Aorta (tissue), 5 donors: ENCODE data around the gene MBNL1. TPM values are rescaled to one million over a fixed set of nuclear protein-coding genes. Genes with fewer than 3 reads are reported as not detected.
A peak's percentile ranks its signal among the peaks of the same experiment; 100 is the strongest.

Source experiments
- ATAC-seq: fragments of 200-7000 bp; cut with Tn5 transposase; one replicate; pipeline ENCODE4 v1.9.1; 2022; ENCODE audit warnings: moderate library complexity; ENCODE audit not compliant: low FRiP score
- DNase-seq, 2 donors: peaks; one replicate each; pipeline ENCODE4 v3.0.0-alpha.2; 2020
- H3K27ac ChIP-seq, 2 donors: one replicate each; pipeline ENCODE4 v1.5.1; 2013; ENCODE audit warnings: low read length in 2 of 2, mild to moderate bottlenecking in 2 of 2, moderate library complexity in 2 of 2, control low read depth in 1 of 2, inconsistent platforms in 1 of 2, low read depth in 1 of 2
- H3K27me3 ChIP-seq, 2 donors: one replicate each; pipeline ENCODE4 v1.6.1; 2013; ENCODE audit warnings: control low read depth in 1 of 2, low read length in 1 of 2, mild to moderate bottlenecking in 1 of 2, moderate library complexity in 1 of 2; ENCODE audit not compliant: insufficient read depth in 2 of 2, control insufficient read depth in 1 of 2
- H3K36me3 ChIP-seq, 2 donors: one replicate each; pipeline ENCODE4 v1.6.1; 2013; ENCODE audit warnings: control low read depth in 1 of 2, low read length in 1 of 2, mild to moderate bottlenecking in 1 of 2; ENCODE audit not compliant: insufficient read depth in 2 of 2, control insufficient read depth in 1 of 2
- H3K4me1 ChIP-seq, 2 donors: one replicate each; pipeline ENCODE4 v1.6.1; 2013; ENCODE audit warnings: low read length in 2 of 2, control low read depth in 1 of 2, mild to moderate bottlenecking in 1 of 2, moderate library complexity in 1 of 2; ENCODE audit not compliant: insufficient read depth in 2 of 2, control insufficient read depth in 1 of 2
- H3K4me3 ChIP-seq, 2 donors: one replicate each; pipeline ENCODE4 v1.5.1; 2013; ENCODE audit warnings: low read length in 2 of 2, control low read depth in 1 of 2, mild to moderate bottlenecking in 1 of 2
- H3K9me3 ChIP-seq: one replicate; pipeline ENCODE4 v1.6.1; 2013; ENCODE audit warnings: mild to moderate bottlenecking, low read length; ENCODE audit not compliant: control insufficient read depth
- WGBS, 2 donors: extraction: QIAGEN DNeasy Blood & Tissue Kit; methylation state at CpG; one replicate each; pipeline ENCODE4 v1.1.7; 2013; 5-methylcytosine and 5-hydroxymethylcytosine counted together
- intact Hi-C, 2 donors: fragments of 100-400 bp; cut with DNase I; formaldehyde crosslinking; loops; one replicate each; pipeline versions ENCODE4 v1.14.2 to v1.15.0; 2022
- polyA plus RNA-seq, 2 donors: library from polyadenylated mRNA; stranded (reverse); fragments of 200-250 nt; gene quantifications; one replicate each; pipeline ENCODE4 v1.2.3, GENCODE V29; 2013
- total RNA-seq, 2 donors: library from RNA; stranded (reverse); fragmentation: NEBNext Ultra II Directional; extraction: Animal tissue kit (Norgen Biotek cat#: 25700); gene quantifications; one replicate each; pipeline ENCODE4 v1.2.1, GENCODE V29; 2021
- donor health status: healthy with polysubstance abuse.
- donor health status: Bipolar disorder and iron deficiency.
- donor health status: DM: no; HTN: no; CAD: no.
- donor health status: DM: no; HTN: no; CAD: no.
- donor health status: DM: yes; HTN: yes; CAD: no.

MBNL1 gene
- total and polyA plus RNA-seq, 4 donors, result 141 to 689 (median 334) TPM

DNA sequence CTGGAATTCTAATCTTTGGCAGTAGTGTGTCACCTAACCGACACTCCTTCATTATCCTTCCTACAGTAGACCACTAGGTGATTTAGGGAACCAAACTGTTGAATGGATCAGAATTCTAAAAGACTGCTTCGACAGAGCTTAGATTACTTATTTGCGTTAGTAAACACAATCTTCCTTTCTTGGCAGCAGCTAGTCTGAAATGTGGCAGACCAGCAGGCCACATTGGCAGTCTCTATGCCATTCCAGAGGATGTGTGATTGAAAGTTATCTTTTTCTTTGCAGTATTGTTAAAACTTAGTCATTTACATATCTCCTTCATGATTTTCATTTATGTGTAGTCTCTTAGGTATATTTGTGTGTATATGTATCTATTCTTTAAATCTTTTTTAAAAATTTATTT is 23.6 kb downstream of the MBNL1 start:
- 27 to 30% methylated on average over 3 of the region's 3 CpGs for WGBS, 2 donors
- no peak overlapping the region for H3K4me3 ChIP-seq
- H3K9me3 ChIP-seq, result no peaks in the 10 kb centered on the region
- ATAC-seq, result no peak
- peak overlapping the region in 1 of 2 donors; percentile 36 for H3K27ac ChIP-seq
- peaks cover 8 to 19% of the 10 kb centered on the region in 2 donors for H3K4me1 ChIP-seq
- no peak for DNase-seq
- no peaks in the 10 kb centered on the region for H3K27me3 ChIP-seq
- intact Hi-C loops, result no loop called here
- H3K36me3 ChIP-seq, result no peaks in the 10 kb centered on the region

GRCh38 chr3:152293347-152294006 is 24.7 kb downstream of the MBNL1 start:
- no peaks in the 10 kb centered on the region for H3K27me3 ChIP-seq
- H3K27ac ChIP-seq, result no peak overlapping the region
- WGBS, 2 donors, result 39 to 43% methylated on average over 1 of the region's 1 CpG
- intact Hi-C loops, result no loop called here
- no peaks in the 10 kb centered on the region for H3K36me3 ChIP-seq
- no peaks in the 10 kb centered on the region for H3K9me3 ChIP-seq
- peaks cover 8 to 23% of the 10 kb centered on the region in 2 donors for H3K4me1 ChIP-seq
- DNase-seq (no peak), ATAC-seq (no peak)
- H3K4me3 ChIP-seq, result no peak overlapping the region

GRCh38 chr3:152295344-152295743 is 26.6 kb downstream of the MBNL1 start:
- ATAC-seq (no peak), DNase-seq (no peak)
- intact Hi-C loops, result no loop called here
- Histone ChIP-seq H3K4me3 (no peak overlapping the region), H3K27ac (peak overlapping the region in 1 of 2 donors; percentile 63), H3K4me1 (peaks cover 8 to 28% of the 10 kb centered on the region in 2 donors), H3K27me3 (no peaks in the 10 kb centered on the region), H3K36me3 (peaks cover 0 to under 1% of the 10 kb centered on the region in 2 donors), H3K9me3 (no peaks in the 10 kb centered on the region)
- WGBS, 2 donors, result 88 to 92% methylated on average over 1 of the region's 1 CpG

- ATAC-seq (no peak), DNase-seq (no peak)
- Histone ChIP-seq H3K4me1 (peaks cover 8 to 28% of the 10 kb centered on the region in 2 donors), H3K27ac (peak overlapping the region in 1 of 2 donors; percentile 63), H3K4me3 (no peak overlapping the region), H3K9me3 (no peaks in the 10 kb centered on the region), H3K27me3 (no peaks in the 10 kb centered on the region), H3K36me3 (peaks cover 0 to 3% of the 10 kb centered on the region in 2 donors)
- WGBS, 2 donors, result 41 to 48% methylated on average over 1 of the region's 1 CpG
- intact Hi-C loops, result no loop called here
These were observed 27.1 kb downstream of the MBNL1 start for GRCh38 chr3:152295806-152296205.

DNA sequence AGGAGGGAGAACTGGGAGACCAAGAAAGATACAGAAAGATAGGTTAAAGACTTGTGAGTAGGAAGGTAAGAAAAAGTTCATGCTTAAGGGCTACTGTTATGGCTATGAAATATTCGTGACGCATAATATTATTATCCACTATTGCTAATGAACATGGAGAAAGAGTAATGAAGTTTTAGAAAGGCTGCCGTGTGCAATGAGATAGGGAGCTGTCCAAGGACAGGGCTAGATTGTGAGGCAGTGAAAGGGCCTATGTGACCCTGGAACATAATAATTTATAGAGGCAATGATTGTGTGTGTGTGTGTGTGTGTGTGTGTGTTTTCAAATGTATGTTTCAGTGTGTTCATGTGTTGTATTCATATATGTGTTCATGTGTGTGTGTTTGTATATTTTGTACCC is 27.7 kb downstream of the MBNL1 start:
- Histone ChIP-seq H3K27me3 (no peaks in the 10 kb centered on the region), H3K4me1 (peaks cover 8 to 28% of the 10 kb centered on the region in 2 donors), H3K27ac (peak overlapping the region in 1 of 2 donors; percentile 63), H3K9me3 (no peaks in the 10 kb centered on the region), H3K36me3 (peaks cover 0 to 3% of the 10 kb centered on the region in 2 donors), H3K4me3 (no peak overlapping the region)
- ATAC-seq (no peak), DNase-seq (no peak)
- intact Hi-C loops, result no loop called here
- WGBS, 2 donors, result 59 to 63% methylated on average over 3 of the region's 3 CpGs

DNA sequence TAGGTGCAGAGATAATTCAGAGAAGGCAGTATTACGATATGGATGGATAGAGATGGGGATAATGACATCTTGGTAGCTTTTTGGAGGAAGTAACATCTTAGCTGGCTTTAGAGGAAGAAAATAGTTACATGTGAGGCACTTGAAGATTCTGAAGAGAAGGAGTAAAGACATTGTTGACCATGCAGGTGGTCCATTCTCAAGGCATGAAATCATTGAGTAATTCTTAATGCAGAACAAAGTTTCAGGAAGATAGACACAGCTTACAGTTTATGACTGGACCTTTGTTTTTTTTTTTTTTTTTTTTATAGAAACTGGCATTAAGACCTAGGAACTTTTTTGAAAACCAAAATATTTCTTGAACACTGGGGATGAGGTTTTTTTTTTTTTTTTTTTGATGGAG is 28.2 kb downstream of the MBNL1 start:
- H3K4me1 ChIP-seq, result peaks cover 8 to 27% of the 10 kb centered on the region in 2 donors
- no peak overlapping the region for H3K27ac ChIP-seq
- H3K4me3 ChIP-seq, result no peak overlapping the region
- DNase-seq (no peak), ATAC-seq (no peak)
- H3K9me3 ChIP-seq, result no peaks in the 10 kb centered on the region
- H3K27me3 ChIP-seq, result no peaks in the 10 kb centered on the region
- 67 to 78% methylated on average over 1 of the region's 1 CpG for WGBS, 2 donors
- peaks cover 0 to 3% of the 10 kb centered on the region in 2 donors for H3K36me3 ChIP-seq
- intact Hi-C loops, result no loop called here

GRCh38 chr3:152298393-152299248 is 29.9 kb downstream of the MBNL1 start:
- Histone ChIP-seq H3K27me3 (no peaks in the 10 kb centered on the region), H3K4me1 (peaks cover 5 to 23% of the 10 kb centered on the region in 2 donors), H3K36me3 (peaks cover 0 to 3% of the 10 kb centered on the region in 2 donors), H3K9me3 (no peaks in the 10 kb centered on the region), H3K4me3 (peak overlapping the region; percentile 58 to 76), H3K27ac (peak overlapping the region; percentile 36 to 81)
- intact Hi-C loops, result no loop called here
- ATAC-seq (peak; percentile 83), DNase-seq (no peak)
- WGBS, 2 donors, result 1 to 2% methylated on average over 14 of the region's 14 CpGs

GRCh38 chr3:152299249-152299976 is 30.7 kb downstream of the MBNL1 start:
- intact Hi-C loops, result no loop called here
- DNase-seq, result no peak
- peaks cover 5 to 23% of the 10 kb centered on the region in 2 donors for H3K4me1 ChIP-seq
- no peaks in the 10 kb centered on the region for H3K27me3 ChIP-seq
- ATAC-seq, result peak; percentile 52
- peak overlapping the region; percentile 81 to 82 for H3K27ac ChIP-seq
- no peaks in the 10 kb centered on the region for H3K9me3 ChIP-seq
- 5 to 7% methylated on average over 9 of the region's 9 CpGs for WGBS, 2 donors
- peaks cover 0 to 3% of the 10 kb centered on the region in 2 donors for H3K36me3 ChIP-seq
- peak overlapping the region; percentile 58 to 76 for H3K4me3 ChIP-seq
